IPS-15b (cell line): Measurements from ENCODE around the gene NOPCHAP1.

Source experiments
- H3K27me3 ChIP-seq: one replicate; pipeline ENCODE4 v1.6.1; 2013; ENCODE audit warnings: low read length; ENCODE audit not compliant: control insufficient read depth, insufficient read depth
- H3K36me3 ChIP-seq: one replicate; pipeline ENCODE4 v1.6.1; 2013; ENCODE audit warnings: low read length; ENCODE audit not compliant: control insufficient read depth, insufficient read depth
- H3K4me1 ChIP-seq: one replicate; pipeline ENCODE4 v1.6.1; 2013; ENCODE audit warnings: mild to moderate bottlenecking, low read length; ENCODE audit not compliant: control insufficient read depth, insufficient read depth
- H3K4me3 ChIP-seq: one replicate; pipeline ENCODE4 v1.5.1; 2013; ENCODE audit warnings: low read depth, low read length
- H3K9ac ChIP-seq: one replicate; pipeline ENCODE4 v1.6.1; 2013; ENCODE audit warnings: low read depth, mild to moderate bottlenecking, low read length
- H3K9me3 ChIP-seq: one replicate; pipeline ENCODE4 v1.6.1; 2013; ENCODE audit warnings: mild to moderate bottlenecking, low read length; ENCODE audit not compliant: control insufficient read depth, insufficient read depth

NOPCHAP1 gene

GRCh38 chr12:104955703-104956102 is 30.4 kb upstream of the NOPCHAP1 start:
- H3K4me3 ChIP-seq = no peak overlapping the region
- peaks cover 25% of the 10 kb centered on the region for H3K27me3 ChIP-seq
- H3K36me3 ChIP-seq = no peaks in the 10 kb centered on the region
- no peaks in the 10 kb centered on the region for H3K9me3 ChIP-seq
- H3K9ac ChIP-seq = no peak overlapping the region
- no peaks in the 10 kb centered on the region for H3K4me1 ChIP-seq

DNA sequence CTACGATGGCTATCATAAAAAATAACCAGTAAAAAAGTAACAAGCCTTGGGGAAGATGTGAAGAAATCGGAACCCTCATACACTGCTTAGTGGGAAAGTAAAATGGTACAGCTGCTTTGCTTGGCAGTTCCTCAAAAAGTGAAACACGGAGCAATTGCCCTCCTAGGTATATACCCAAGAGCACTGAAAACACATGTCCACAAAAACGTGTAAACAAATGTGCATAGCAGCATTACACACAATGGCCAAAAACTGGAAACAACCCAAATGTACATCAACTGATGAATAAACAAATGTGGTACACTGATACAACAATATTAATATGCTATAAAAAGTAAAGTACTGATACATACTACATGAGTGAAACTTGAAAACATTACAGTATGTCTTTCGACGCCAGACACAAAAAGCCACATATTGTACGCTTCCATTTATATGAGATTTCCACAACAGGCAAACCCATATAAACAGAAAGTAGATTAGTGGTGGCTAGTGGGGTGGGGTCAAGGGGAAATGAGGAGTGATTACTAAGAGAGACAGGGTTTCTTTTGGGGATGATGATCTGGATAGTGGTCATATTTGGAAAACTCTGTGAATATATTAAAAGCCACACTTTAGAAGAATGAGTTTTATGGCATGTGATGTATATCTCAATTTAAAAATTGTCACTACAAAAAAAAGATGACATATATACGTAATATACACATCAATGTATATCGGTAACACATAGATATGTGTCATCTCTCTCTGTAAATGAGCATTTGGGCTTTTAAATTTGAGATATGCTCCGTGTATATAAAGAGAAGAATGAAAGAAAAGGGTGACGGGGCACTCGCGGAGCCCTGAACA is 29.0 kb upstream of the NOPCHAP1 start:
- Histone ChIP-seq H3K9ac (no peak overlapping the region), H3K9me3 (no peaks in the 10 kb centered on the region), H3K36me3 (no peaks in the 10 kb centered on the region), H3K4me3 (peak overlapping the region; percentile 69), H3K4me1 (no peaks in the 10 kb centered on the region), H3K27me3 (peaks cover 25% of the 10 kb centered on the region)

- H3K9me3 ChIP-seq = no peaks in the 10 kb centered on the region
- peak overlapping the region; percentile 69 for H3K4me3 ChIP-seq
- no peak overlapping the region for H3K9ac ChIP-seq
These were observed 28.5 kb upstream of the NOPCHAP1 start for GRCh38 chr12:104957719-104958000.

DNA sequence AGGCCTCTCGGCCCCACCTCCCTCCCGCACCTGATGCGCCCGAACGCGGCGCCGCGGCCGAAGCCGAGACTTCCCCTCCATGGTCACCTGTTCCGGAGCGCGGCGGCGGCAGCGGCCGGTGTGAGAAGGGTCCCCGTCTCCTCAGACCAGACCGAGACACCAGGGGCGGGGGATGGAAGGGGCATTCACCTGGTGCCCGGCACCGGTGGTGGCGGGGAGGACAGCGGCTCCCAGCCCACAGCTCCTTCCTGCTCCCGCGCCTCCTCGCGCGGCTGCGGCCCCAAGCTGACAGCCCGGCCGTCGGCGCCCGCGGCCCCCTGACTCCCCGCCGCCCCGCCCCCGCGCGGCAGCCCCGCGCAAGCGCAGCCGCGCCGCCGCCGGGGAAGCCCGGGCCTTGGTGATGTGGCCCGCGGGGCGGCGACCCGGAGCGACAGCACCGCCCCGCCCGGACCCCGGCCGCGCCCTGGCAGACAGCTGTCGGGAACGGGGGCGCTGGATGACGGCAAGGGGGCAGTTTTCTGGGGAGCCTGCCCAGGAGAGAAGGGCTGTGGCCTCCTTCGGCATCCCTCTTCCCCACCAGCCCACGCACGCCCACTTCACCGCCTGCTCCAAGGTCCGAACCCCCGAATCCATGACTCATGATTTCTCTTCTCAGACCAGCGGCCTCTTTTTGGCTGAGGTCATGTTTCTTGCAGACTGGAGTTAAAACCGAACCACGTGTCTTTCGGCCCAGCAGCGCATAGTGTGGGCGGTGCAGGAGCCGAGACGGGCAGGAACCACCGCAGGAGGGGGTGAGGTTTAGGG is 27.9 kb upstream of the NOPCHAP1 start, which contains the start of gene SLC41A2:
Gene SLC41A2 (minus strand): TSS at position 290 of the 804 bp plus-strand sequence. CDS start 29,763 bp downstream, outside the sequence.
- Histone ChIP-seq H3K4me3 (peak within 1 kb of the TSS; percentile 77), H3K4me1 (no peaks in the 10 kb centered on the region), H3K27me3 (peaks cover 25% of the 10 kb centered on the region), H3K9me3 (no peaks in the 10 kb centered on the region), H3K36me3 (no peaks in the 10 kb centered on the region), H3K9ac (peak within 1 kb of the TSS; percentile 77)

More at GRCh38 chr12:104957719-104958000, 28.5 kb upstream of the NOPCHAP1 start:
- Histone ChIP-seq H3K27me3 (peaks cover 25% of the 10 kb centered on the region), H3K36me3 (no peaks in the 10 kb centered on the region), H3K4me1 (no peaks in the 10 kb centered on the region)

DNA sequence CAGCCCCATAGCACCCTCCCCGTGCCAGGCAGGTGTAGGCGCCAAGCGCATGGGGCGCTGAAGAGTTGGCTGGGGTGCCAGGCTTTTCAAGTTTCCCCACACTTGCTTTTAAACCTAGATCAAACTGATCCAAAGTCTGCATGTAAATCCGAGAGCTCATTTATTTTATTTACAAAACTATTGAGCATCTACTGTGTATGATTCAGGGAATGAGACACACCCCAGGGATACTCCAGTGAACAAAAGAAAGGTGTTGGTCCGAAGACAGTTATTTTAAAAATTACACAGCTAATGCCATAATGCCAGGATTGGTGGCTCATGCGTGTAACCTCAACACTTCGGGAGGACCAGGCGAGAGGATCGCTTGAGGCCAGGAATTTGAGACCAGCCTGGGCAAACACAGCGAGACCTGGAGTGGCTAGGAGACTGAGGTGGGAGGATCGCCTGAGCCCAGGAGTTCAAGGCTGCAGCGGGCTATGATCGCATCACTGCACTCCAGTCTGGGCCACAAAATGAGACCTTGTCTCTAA is 27.2 kb upstream of the NOPCHAP1 start:
- peak overlapping the region; percentile 77 for H3K4me3 ChIP-seq
- peaks cover 25% of the 10 kb centered on the region for H3K27me3 ChIP-seq
- no peaks in the 10 kb centered on the region for H3K9me3 ChIP-seq
- H3K9ac ChIP-seq = peak overlapping the region; percentile 77
- H3K4me1 ChIP-seq = no peaks in the 10 kb centered on the region
- no peaks in the 10 kb centered on the region for H3K36me3 ChIP-seq

GRCh38 chr12:104959335-104959841 is 26.7 kb upstream of the NOPCHAP1 start:
- Histone ChIP-seq H3K27me3 (peaks cover 25% of the 10 kb centered on the region), H3K36me3 (no peaks in the 10 kb centered on the region), H3K4me1 (no peaks in the 10 kb centered on the region), H3K9me3 (no peaks in the 10 kb centered on the region), H3K9ac (no peak overlapping the region), H3K4me3 (no peak overlapping the region)

- Histone ChIP-seq H3K9ac (no peak overlapping the region), H3K27me3 (peaks cover 25% of the 10 kb centered on the region), H3K4me3 (no peak overlapping the region), H3K4me1 (no peaks in the 10 kb centered on the region), H3K9me3 (no peaks in the 10 kb centered on the region), H3K36me3 (no peaks in the 10 kb centered on the region)
These were observed 25.7 kb upstream of the NOPCHAP1 start for GRCh38 chr12:104960464-104960863.

- H3K36me3 ChIP-seq = no peaks in the 10 kb centered on the region
- H3K9ac ChIP-seq = no peak overlapping the region
- H3K4me3 ChIP-seq = no peak overlapping the region
- H3K4me1 ChIP-seq = no peaks in the 10 kb centered on the region
- H3K27me3 ChIP-seq = peaks cover 14% of the 10 kb centered on the region
- no peaks in the 10 kb centered on the region for H3K9me3 ChIP-seq
These were observed 22.4 kb upstream of the NOPCHAP1 start for GRCh38 chr12:104963757-104964156.

GRCh38 chr12:104964167-104964855 is 21.8 kb upstream of the NOPCHAP1 start:
- H3K4me3 ChIP-seq = no peak overlapping the region
- H3K36me3 ChIP-seq = no peaks in the 10 kb centered on the region
- H3K9me3 ChIP-seq = no peaks in the 10 kb centered on the region
- H3K4me1 ChIP-seq = no peaks in the 10 kb centered on the region
- no peak overlapping the region for H3K9ac ChIP-seq
- peaks cover 9% of the 10 kb centered on the region for H3K27me3 ChIP-seq

DNA sequence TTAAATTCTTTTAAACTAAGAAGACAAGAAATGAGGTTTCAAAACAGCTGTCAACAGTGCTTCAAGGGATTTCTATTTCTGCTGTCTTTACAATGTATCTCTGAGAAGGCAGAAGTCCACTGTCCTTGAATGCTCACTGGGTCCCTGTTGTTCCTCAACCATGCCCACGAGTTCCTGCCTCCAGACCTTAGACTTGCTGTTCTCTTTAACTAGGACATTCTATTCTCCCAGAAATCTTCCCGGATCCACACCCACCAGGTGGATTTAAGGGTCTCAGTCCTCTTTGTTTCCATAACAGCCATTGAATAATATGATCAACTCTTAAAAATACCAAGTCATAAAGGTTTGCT is 21.3 kb upstream of the NOPCHAP1 start:
- Histone ChIP-seq H3K4me3 (no peak overlapping the region), H3K4me1 (no peaks in the 10 kb centered on the region), H3K9ac (no peak overlapping the region), H3K9me3 (no peaks in the 10 kb centered on the region), H3K27me3 (peaks cover 4% of the 10 kb centered on the region), H3K36me3 (no peaks in the 10 kb centered on the region)

DNA sequence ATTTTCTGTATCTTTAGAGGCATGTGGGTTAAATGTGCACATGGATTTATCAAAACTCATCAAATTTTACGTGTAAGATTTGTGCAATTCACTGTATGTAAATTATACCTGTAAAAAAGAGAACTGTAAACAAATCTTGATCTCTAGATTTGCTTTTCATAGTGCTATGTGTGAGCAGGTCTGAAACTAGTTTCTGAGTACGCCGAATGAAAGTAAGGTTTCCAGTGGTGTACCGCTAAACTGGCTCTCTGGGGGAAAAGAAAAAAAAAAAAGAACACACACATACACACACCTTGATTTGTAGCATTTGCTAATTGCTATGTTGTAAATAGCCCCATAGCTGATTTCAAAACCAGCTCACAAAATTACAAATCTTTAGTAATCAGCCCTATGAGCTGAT is 19.4 kb upstream of the NOPCHAP1 start:
- H3K9me3 ChIP-seq = no peaks in the 10 kb centered on the region
- H3K4me1 ChIP-seq = no peaks in the 10 kb centered on the region
- H3K27me3 ChIP-seq = no peaks in the 10 kb centered on the region
- no peaks in the 10 kb centered on the region for H3K36me3 ChIP-seq
- H3K9ac ChIP-seq = no peak overlapping the region
- H3K4me3 ChIP-seq = no peak overlapping the region
